Stimulated activated CD8-positive, alpha-beta memory T cell treated with anti-CD3 and anti-CD28 coated beads, Interleukin-15, amount 100 ng/mL, for 4 hours (primary cell): ENCODE measurements around the gene EEF1E1.

Experiments used
- DNase-seq, 2 donors: peaks; one replicate each; pipeline ENCODE4 v3.0.0-alpha.2; 2020; ENCODE audit warnings: low read depth in 2 of 2

Gene EEF1E1

GRCh38 chr6:8102122-8102958 lies at the start of gene EEF1E1:
TSS of gene EEF1E1 (minus strand) at chr6:8102548. CDS start at chr6:8102521, 27 bp downstream.
- peak; percentile 94 to 96 for DNase-seq

DNA sequence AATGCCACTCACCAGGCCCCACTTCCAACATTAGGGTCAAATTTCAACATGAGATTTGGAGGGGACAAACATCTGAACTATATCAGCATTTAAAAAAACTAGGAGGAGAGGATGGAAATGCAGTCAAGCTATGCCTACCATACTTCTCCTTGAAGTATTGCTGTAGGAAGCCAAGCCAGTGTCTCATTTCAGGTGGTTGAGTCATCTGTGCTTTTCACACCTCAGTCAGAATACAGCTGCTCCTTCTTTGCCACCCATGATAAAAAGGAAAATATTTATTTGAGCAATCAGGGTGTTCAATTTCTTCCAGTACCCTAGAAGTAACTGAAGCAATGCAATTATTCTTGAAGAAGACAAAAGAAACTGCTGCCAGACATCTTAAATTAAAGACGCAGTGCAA lies 47.0 kb upstream of the EEF1E1 start:
- DNase-seq, result no peak

DNA sequence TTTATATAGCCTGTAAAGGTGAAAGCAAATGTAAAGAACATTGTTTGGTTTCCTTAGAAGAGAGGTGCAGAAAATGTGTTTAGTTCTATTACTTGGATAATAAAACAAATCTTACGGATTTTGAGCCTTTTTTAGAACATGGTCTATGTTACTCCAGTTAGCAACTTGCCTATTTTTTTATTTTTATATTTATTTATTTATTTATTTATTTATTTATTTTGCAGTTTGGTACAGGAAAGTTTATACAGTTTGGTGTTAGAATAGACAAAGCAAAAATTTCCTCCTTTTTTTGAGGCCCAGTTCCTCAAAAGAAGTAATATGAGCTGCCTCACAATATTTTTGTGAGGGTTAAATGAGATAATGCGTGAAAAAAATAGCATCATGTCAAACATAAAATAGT lies 41.6 kb upstream of the EEF1E1 start:
- no peak for DNase-seq

GRCh38 chr6:8139451-8139850 lies 37.1 kb upstream of the EEF1E1 start:
- no peak for DNase-seq

DNA sequence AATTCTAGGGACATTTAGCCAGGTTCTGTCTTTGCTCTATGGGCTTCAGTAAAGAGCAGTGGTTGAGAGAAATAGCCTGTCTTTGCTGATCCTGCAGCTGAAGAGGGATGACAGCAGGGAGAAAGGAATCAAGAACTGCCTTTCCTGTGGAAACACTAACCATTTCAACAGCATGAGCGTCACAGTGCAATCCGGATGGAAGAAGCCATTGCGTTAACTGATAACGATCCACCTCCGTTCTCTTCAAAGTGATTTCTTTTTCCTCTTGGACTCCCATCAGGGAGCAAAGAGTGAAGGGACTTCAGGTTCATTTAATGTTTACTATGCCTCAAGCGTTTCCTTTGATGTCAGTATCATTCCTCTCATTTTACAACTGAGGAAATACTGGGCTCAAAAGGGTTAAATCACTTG lies 35.2 kb upstream of the EEF1E1 start:
- no peak for DNase-seq

- no peak for DNase-seq
Measured at GRCh38 chr6:8135276-8135675, 32.9 kb upstream of the EEF1E1 start.

DNA sequence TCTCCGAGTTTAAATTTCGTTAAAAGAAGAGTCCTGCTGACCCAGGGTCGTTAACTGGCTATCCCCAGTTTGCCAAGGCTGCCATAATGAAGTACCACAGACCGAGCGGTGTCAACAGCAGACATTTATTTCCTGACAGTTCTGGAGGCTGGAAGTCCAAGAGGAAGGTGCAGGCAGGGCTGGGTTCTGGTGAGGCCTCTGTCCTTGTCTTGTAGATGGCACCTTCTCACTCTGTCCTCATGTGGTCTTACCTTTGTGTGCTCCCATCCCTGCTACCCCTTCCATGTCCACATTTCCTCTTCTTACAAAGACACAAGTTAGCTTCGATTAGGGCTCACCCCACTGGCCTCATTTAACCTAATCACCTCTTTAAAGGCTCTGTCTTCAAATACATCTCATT lies 29.8 kb upstream of the EEF1E1 start:
- DNase-seq, result no peak

GRCh38 chr6:8131265-8131897 lies 29.0 kb upstream of the EEF1E1 start:
- no peak for DNase-seq

- DNase-seq, result no peak
Measured at GRCh38 chr6:8130399-8130798, 28.1 kb upstream of the EEF1E1 start.

GRCh38 chr6:8123236-8123635 lies 20.9 kb upstream of the EEF1E1 start:
- DNase-seq, result no peak

- no peak for DNase-seq
Measured at GRCh38 chr6:8114956-8115355, 12.6 kb upstream of the EEF1E1 start.

DNA sequence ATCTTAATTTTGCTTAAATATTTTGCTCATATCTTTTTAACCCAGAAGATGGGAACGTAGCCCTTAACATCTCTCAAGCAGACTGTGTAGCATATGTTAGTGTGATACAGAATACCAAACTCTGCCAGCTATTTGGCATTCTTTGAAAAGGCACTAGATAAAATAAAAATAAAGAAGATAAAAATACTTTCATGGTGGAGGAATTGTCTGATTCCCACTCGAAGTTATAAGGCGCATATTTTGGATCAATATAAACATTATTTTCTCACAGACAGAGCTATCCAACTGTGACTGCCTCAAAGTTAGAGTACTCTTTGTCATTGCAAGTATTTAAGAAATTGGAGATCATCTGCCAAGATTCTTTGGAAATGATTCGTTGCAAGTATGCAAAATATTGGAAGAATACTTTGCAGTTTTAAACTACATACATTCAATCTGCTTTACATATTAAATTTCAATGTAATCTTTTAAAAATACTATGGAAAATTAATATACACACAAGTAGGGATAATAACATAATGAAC lies 10.8 kb upstream of the EEF1E1 start:
- DNase-seq, result no peak

GRCh38 chr6:8110725-8111124 lies 8.4 kb upstream of the EEF1E1 start:
- no peak for DNase-seq

DNA sequence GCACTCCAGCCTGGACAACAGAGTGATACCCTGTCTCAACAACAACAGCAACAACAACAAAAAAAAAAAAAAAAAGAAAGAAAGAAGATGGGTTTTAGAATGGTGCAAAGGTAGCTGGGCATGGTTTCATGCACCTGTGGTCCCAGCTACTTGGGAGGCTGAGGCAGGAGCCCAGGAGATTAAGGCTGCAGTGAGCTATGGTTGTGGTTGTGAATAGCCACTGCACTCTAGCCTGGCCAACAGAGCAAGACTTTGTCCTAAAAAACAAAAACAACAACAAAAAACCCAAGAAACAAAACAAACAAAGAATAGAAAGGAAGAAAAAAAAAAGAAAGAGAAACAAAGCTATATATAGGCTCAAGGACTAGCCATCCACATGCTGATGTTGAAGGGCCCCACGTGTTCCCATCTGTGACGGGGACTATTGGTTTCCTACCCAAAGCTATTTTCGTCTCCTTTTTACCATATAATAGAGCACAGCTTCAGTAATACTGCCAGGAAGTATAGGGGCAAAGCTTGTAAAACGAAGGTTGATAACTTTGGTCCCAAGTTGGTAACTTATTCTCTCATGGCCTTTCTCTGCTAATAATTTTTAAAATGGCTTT lies 7.9 kb upstream of the EEF1E1 start:
- no peak for DNase-seq

- DNase-seq, result no peak
Measured at GRCh38 chr6:8108759-8109539, 6.6 kb upstream of the EEF1E1 start.

GRCh38 chr6:8108031-8108660 lies 5.8 kb upstream of the EEF1E1 start:
- no peak for DNase-seq

DNA sequence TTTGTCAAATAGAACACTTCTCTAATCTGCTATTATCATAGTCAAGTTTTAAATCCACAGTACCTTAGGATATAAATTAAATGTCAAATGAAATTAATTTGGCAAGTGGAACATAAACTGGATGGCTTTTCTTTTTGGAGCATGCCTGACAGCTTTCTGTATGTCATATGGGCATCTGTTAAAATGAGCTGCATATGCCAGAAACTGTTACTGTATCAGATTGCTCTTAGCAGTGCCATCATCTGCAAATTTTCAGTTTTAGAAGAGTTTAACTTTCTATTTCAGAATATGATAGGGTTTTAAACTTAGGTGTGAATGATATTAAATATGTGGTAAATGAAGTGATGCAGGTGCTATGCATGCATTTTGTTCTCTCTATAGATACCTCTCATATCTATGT lies 3.4 kb upstream of the EEF1E1 start:
- DNase-seq, result no peak

GRCh38 chr6:8103726-8104125 lies 1.4 kb upstream of the EEF1E1 start:
- DNase-seq, result no peak

DNA sequence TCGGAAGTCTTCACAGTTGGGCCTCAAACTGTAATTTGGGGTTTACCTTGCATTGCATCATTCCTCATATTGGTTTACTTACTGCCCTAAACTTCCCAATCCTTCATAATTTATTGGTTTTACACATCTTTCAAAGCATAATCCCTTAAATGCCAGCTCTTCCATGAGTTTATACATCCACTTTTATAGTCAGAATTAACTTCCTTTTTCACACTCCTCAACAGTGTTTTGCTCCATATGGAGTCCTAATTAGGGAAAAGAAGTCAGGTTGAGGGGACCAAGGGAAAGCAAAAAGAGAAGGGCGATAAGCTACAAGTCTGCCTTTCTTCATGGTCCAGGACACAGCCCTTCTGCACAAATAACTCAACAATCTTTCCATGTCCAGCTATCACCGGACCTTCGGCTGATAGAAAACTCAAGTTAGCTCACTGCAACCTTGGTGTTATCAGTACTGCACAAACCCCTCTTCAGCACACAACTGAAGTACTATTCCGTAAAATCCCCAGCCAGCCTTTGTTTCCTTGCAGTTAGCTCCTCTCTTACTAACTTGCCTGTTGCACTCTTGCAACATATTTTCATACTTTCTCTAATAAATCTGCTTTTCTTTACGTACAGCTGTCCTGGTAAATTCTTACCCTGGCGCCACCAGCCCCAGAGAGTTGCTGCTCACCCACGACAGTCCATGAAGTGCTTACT lies 2.0 kb downstream of the EEF1E1 start:
- no peak for DNase-seq

DNA sequence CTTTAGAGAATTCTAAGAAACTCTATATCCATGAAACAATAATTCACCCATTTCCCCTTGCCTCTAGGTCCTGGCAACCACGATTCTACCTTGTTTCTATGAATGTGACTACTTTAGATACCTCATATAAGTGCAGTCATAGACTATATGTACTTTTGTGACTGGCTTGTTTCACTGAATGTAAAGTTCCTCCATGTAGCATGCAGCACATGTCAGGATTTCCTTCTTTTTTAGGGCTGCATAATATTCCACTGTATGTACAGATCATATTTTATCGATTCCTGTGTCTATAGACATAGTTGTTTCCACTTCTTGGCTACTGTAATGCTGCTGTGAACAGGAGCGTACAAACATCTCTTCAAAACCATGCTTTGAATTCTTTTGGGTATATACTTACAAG lies 11.7 kb downstream of the EEF1E1 start:
- no peak for DNase-seq

DNA sequence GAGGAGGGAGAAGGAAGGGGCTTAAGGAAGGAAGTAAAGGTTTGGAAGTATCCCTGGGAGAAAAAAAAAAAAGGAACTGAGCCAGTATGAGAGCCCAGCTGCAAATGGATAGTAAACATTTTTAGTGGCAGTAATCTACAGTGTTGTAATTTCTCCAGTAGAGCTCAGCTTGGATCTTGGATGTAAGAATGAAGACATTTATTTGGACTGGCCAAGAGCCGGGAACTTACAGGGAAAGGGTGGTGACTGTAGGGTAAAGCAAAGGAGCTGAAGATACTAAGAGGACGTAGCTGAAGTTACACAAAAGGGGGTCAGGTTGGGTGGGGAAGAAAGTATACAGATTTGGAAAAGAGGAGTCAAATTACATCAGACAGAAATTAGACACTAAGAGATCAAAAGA lies 13.5 kb downstream of the EEF1E1 start:
- DNase-seq, result no peak
